Spinal cord (tissue), 10 donors: ENCODE data around the gene TMEM81. TPM values are rescaled to one million over a fixed set of nuclear protein-coding genes. Genes with fewer than 3 reads are reported as not detected.

ENCODE experiments used
- DNase-seq, 6 donors: peaks; one replicate each; pipeline versions ENCODE4 v3.0.0 to v3.0.0-alpha.2; 2013 to 2015; ENCODE audit warnings: low spot score in 6 of 6, low read depth in 4 of 6
- H3K27ac ChIP-seq: one replicate; pipeline ENCODE4 v1.5.1; 2013; ENCODE audit warnings: low read depth, low read length, control low read depth
- H3K27me3 ChIP-seq: one replicate; pipeline ENCODE4 v1.6.1; 2013; ENCODE audit warnings: low read length; ENCODE audit not compliant: control insufficient read depth, insufficient read depth
- H3K36me3 ChIP-seq: one replicate; pipeline ENCODE4 v1.6.1; 2013; ENCODE audit warnings: low read length; ENCODE audit not compliant: control insufficient read depth, insufficient read depth
- H3K4me1 ChIP-seq: one replicate; pipeline ENCODE4 v1.6.1; 2013; ENCODE audit warnings: low read length; ENCODE audit not compliant: control insufficient read depth, insufficient read depth
- H3K4me3 ChIP-seq: one replicate; pipeline ENCODE4 v1.5.1; 2013; ENCODE audit warnings: low read depth, low read length, control low read depth
- H3K9me3 ChIP-seq: one replicate; pipeline ENCODE4 v1.6.1; 2013; ENCODE audit warnings: low read length; ENCODE audit not compliant: control insufficient read depth, insufficient read depth
- WGBS: methylation state at CpG from one replicate; pipeline ENCODE4 v1.1.5; 2013; ENCODE audit warnings: missing lambda C conversion rate; ENCODE audit not compliant: insufficient coverage; 5-methylcytosine and 5-hydroxymethylcytosine counted together
- polyA plus RNA-seq, 2 donors: library from polyadenylated mRNA; unstranded; fragments of 120-200 nt; gene quantifications; one replicate each; pipeline ENCODE4 v1.2.1, GENCODE V29; 2013; ENCODE audit not compliant: insufficient read length in 2 of 2
- total RNA-seq, 2 donors: library from RNA; depleted of rRNA in 1 of 2; stranded (reverse); fragments of 120-200 nt in 1 of 2; fragments of >200 nt in 1 of 2; gene quantifications; one replicate each; pipeline versions ENCODE4 v1.2.3 to v1.2.4, GENCODE V29; 2013 to 2014
- donor health status: healthy.

The TMEM81 gene
- total and polyA plus RNA-seq, 4 donors: 1.9 to 6.3 (median 3.4) TPM

- peaks cover 11% of the 10 kb centered on the region for H3K36me3 ChIP-seq
- no peak overlapping the region for H3K27ac ChIP-seq
- no peaks in the 10 kb centered on the region for H3K27me3 ChIP-seq
- no peak for DNase-seq
- no peak overlapping the region for H3K4me3 ChIP-seq
- H3K9me3 ChIP-seq: no peaks in the 10 kb centered on the region
- WGBS: 82% methylated on average over 3 of the region's 4 CpGs
- H3K4me1 ChIP-seq: no peaks in the 10 kb centered on the region
Measured at GRCh38 chr1:205082431-205082830, 1.8 kb downstream of the TMEM81 start.

GRCh38 chr1:205077934-205078311 lies 6.3 kb downstream of the TMEM81 start:
- WGBS: no CpG with 5 or more reads among the region's 1 CpG
- Histone ChIP-seq H3K4me3 (no peak overlapping the region), H3K9me3 (no peaks in the 10 kb centered on the region), H3K27ac (no peak overlapping the region), H3K27me3 (no peaks in the 10 kb centered on the region), H3K4me1 (peaks cover 3% of the 10 kb centered on the region), H3K36me3 (peaks cover 21% of the 10 kb centered on the region)
- no peak for DNase-seq

- no peak for DNase-seq
- 86% methylated on average over 6 of the region's 7 CpGs for WGBS
Measured at GRCh38 chr1:205077158-205077933, 6.9 kb downstream of the TMEM81 start.

GRCh38 chr1:205076245-205076761 lies 8.0 kb downstream of the TMEM81 start:
- H3K27ac ChIP-seq: no peak overlapping the region
- no peak overlapping the region for H3K4me3 ChIP-seq
- peaks cover 8% of the 10 kb centered on the region for H3K4me1 ChIP-seq
- no peaks in the 10 kb centered on the region for H3K27me3 ChIP-seq
- no CpG with 5 or more reads among the region's 4 CpGs for WGBS
- H3K36me3 ChIP-seq: peaks cover 26% of the 10 kb centered on the region
- H3K9me3 ChIP-seq: no peaks in the 10 kb centered on the region
- no peak for DNase-seq

More at GRCh38 chr1:205077158-205077933, 6.9 kb downstream of the TMEM81 start:
- Histone ChIP-seq H3K4me3 (no peak overlapping the region), H3K36me3 (peaks cover 23% of the 10 kb centered on the region), H3K27ac (no peak overlapping the region), H3K4me1 (peaks cover 3% of the 10 kb centered on the region), H3K27me3 (no peaks in the 10 kb centered on the region), H3K9me3 (no peaks in the 10 kb centered on the region)

- 51% methylated on average over 4 of the region's 7 CpGs for WGBS
Measured at GRCh38 chr1:205075642-205076155, 8.6 kb downstream of the TMEM81 start.

GRCh38 chr1:205074513-205074912 lies 9.7 kb downstream of the TMEM81 start:
- Histone ChIP-seq H3K4me1 (peaks cover 8% of the 10 kb centered on the region), H3K9me3 (no peaks in the 10 kb centered on the region), H3K36me3 (peaks cover 33% of the 10 kb centered on the region), H3K27me3 (no peaks in the 10 kb centered on the region), H3K4me3 (no peak overlapping the region), H3K27ac (no peak overlapping the region)
- DNase-seq: no peak
- WGBS: 97% methylated on average over 5 of the region's 7 CpGs

More at GRCh38 chr1:205075642-205076155, 8.6 kb downstream of the TMEM81 start:
- Histone ChIP-seq H3K36me3 (peaks cover 26% of the 10 kb centered on the region), H3K4me3 (no peak overlapping the region), H3K27me3 (no peaks in the 10 kb centered on the region), H3K27ac (no peak overlapping the region), H3K4me1 (peaks cover 8% of the 10 kb centered on the region), H3K9me3 (no peaks in the 10 kb centered on the region)
- no peak for DNase-seq

GRCh38 chr1:205074084-205074483 lies 10.2 kb downstream of the TMEM81 start:
- Histone ChIP-seq H3K36me3 (peaks cover 37% of the 10 kb centered on the region), H3K27ac (no peak overlapping the region)

GRCh38 chr1:205073511-205073910 lies 10.7 kb downstream of the TMEM81 start:
- no peak for DNase-seq
- Histone ChIP-seq H3K9me3 (no peaks in the 10 kb centered on the region), H3K4me1 (peaks cover 8% of the 10 kb centered on the region), H3K4me3 (no peak overlapping the region), H3K27me3 (no peaks in the 10 kb centered on the region), H3K27ac (no peak overlapping the region), H3K36me3 (peaks cover 37% of the 10 kb centered on the region)
- 80% methylated on average over 6 of the region's 12 CpGs for WGBS

More at GRCh38 chr1:205074084-205074483, 10.2 kb downstream of the TMEM81 start:
- Histone ChIP-seq H3K4me3 (no peak overlapping the region), H3K4me1 (peaks cover 8% of the 10 kb centered on the region), H3K27me3 (no peaks in the 10 kb centered on the region), H3K9me3 (no peaks in the 10 kb centered on the region)
- DNase-seq: no peak
- WGBS: 88% methylated on average over 11 of the region's 11 CpGs

GRCh38 chr1:205072881-205073280 lies 11.4 kb downstream of the TMEM81 start:
- Histone ChIP-seq H3K36me3 (peaks cover 40% of the 10 kb centered on the region), H3K27me3 (no peaks in the 10 kb centered on the region), H3K27ac (no peak overlapping the region), H3K9me3 (no peaks in the 10 kb centered on the region), H3K4me1 (peaks cover 8% of the 10 kb centered on the region), H3K4me3 (no peak overlapping the region)
- 97% methylated on average over 8 of the region's 8 CpGs for WGBS
- no peak for DNase-seq

GRCh38 chr1:205072286-205072685 lies 12.0 kb downstream of the TMEM81 start:
- 93% methylated on average over 4 of the region's 9 CpGs for WGBS
- Histone ChIP-seq H3K9me3 (no peaks in the 10 kb centered on the region), H3K27me3 (no peaks in the 10 kb centered on the region), H3K4me1 (peaks cover 7% of the 10 kb centered on the region), H3K36me3 (peaks cover 43% of the 10 kb centered on the region), H3K27ac (no peak overlapping the region), H3K4me3 (no peak overlapping the region)
- DNase-seq: no peak
